22Rv1 (cell line): ENCODE data around the gene MLST8.

Experiments used
- ZFX ChIP-seq: fragments of 450-650 bp; IDR thresholded peaks from 2 replicates; pipeline ENCODE4 v1.6.1; 2017; ENCODE audit warnings: antibody characterized with exemption, borderline replicate concordance
- TF ChIP-seq, protein P1 (sequence below): fragments of 450-650 bp; IDR thresholded peaks from 2 replicates; pipeline ENCODE4 v1.5.1; 2017; ENCODE audit warnings: mild to moderate bottlenecking

DNA sequence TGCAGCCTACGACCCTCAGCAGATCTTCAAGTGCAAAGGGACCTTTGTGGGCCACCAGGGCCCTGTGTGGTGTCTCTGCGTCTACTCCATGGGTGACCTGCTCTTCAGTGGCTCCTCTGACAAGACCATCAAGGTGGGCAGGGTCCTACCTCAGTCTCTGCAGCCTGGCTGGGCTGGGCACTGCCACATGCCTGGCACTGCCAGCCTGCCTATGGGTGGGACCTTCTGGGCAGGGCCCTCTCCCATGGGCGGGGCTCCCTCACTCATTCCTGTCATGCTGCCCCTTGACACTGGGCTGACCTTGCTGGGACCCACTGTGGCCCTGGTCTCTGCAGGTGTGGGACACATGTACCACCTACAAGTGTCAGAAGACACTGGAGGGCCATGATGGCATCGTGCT lies 31.3 kb upstream of the MLST8 start:
- TF ChIP-seq, protein P1, sequence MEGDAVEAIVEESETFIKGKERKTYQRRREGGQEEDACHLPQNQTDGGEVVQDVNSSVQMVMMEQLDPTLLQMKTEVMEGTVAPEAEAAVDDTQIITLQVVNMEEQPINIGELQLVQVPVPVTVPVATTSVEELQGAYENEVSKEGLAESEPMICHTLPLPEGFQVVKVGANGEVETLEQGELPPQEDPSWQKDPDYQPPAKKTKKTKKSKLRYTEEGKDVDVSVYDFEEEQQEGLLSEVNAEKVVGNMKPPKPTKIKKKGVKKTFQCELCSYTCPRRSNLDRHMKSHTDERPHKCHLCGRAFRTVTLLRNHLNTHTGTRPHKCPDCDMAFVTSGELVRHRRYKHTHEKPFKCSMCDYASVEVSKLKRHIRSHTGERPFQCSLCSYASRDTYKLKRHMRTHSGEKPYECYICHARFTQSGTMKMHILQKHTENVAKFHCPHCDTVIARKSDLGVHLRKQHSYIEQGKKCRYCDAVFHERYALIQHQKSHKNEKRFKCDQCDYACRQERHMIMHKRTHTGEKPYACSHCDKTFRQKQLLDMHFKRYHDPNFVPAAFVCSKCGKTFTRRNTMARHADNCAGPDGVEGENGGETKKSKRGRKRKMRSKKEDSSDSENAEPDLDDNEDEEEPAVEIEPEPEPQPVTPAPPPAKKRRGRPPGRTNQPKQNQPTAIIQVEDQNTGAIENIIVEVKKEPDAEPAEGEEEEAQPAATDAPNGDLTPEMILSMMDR, result no peak
- TF ChIP-seq ZFX, result no peak
